ENCODE measurements around the gene GXYLT2. TPM values are rescaled to one million over a fixed set of nuclear protein-coding genes. Genes with fewer than 3 reads are reported as not detected.
"Not testable (repeated sequence)": the region's sequence is repeated elsewhere in the genome, so short reads cannot be mapped to it uniquely, and the experiment has no call there.

The GXYLT2 gene
- polyA plus RNA-seq, 1 donor = 3.1 TPM

- H3K36me3 ChIP-seq (ENCODE audit: control insufficient read depth, insufficient read depth, low read length) = peaks cover 13% of the 10 kb centered on the region
- H3K27me3 ChIP-seq (ENCODE audit: control insufficient read depth, insufficient read depth, low read length) = no peaks in the 10 kb centered on the region
- H3K27ac ChIP-seq (ENCODE audit: low read length) = peak overlapping the region; percentile 86
- H3K9me3 ChIP-seq (ENCODE audit: control insufficient read depth, low read depth, low read length) = no peaks in the 10 kb centered on the region
- peak overlapping the region; percentile 91 for H3K4me3 ChIP-seq (ENCODE audit: low read length)
- WGBS (ENCODE audit: insufficient coverage, low lambda C conversion rate) = no CpG with 5 or more reads among the region's 20 CpGs
- no peak for DNase-seq
- peaks cover 10% of the 10 kb centered on the region for H3K4me1 ChIP-seq (ENCODE audit: control insufficient read depth, insufficient read depth, low read length)
These were observed 108.3 kb downstream of the GXYLT2 start for GRCh38 chr3:72996121-72996472.

DNA sequence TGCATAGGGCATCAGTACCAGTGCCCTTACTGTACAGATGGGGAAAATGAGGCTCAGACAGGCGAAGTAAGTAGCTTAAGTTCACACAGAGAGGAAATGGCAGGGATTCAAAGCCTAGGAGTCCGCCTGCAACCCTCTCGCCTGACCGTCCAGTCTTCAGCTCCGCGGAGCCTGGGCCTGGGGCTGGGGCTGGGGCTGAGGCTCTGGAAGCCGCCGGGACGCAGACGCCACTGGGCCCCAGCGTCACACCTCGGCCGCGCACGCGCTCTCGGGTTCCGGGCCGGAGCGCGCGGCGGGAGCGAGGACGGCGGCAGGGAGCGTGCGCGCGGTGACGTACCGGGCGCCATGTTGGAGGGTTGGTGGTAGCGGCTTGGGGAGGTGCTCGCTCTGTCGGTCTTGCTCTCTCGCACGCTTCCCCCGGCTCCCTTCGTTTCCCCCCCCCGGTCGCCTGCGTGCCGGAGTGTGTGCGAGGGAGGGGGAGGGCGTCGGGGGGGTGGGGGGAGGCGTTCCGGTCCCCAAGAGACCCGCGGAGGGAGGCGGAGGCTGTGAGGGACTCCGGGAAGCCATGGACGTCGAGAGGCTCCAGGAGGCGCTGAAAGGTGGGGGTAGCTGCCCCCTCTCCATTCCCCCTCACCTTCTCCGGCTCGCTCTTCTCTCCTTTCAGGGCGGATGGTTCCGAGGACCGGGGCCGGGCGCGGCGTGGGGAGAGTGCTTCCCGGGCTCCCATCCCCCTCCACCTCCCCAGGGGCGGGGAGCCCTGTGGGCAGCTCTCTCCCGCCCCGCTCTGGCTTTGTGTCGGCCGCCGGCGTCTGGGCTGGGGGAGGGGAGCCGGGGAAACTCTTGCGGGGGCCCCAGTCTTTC is 108.9 kb downstream of the GXYLT2 start, which contains the start of gene PPP4R2:
TSS of gene PPP4R2 (plus strand) at position 339 of the 861 bp plus-strand sequence. CDS start at position 566, 227 bp downstream.
- Histone ChIP-seq H3K9me3 (ENCODE audit: control insufficient read depth, low read depth, low read length) (no peaks in the 10 kb centered on the region), H3K27ac (ENCODE audit: low read length) (peak within 1 kb of the TSS; percentile 94), H3K36me3 (ENCODE audit: control insufficient read depth, insufficient read depth, low read length) (peaks cover 14% of the 10 kb centered on the region), H3K27me3 (ENCODE audit: control insufficient read depth, insufficient read depth, low read length) (no peaks in the 10 kb centered on the region), H3K4me1 (ENCODE audit: control insufficient read depth, insufficient read depth, low read length) (peaks cover 9% of the 10 kb centered on the region), H3K4me3 (ENCODE audit: low read length) (peak within 1 kb of the TSS; percentile 91)
- peak; percentile 91 to 94 for DNase-seq
- WGBS (ENCODE audit: insufficient coverage, low lambda C conversion rate) = no CpG with 5 or more reads among the region's 75 CpGs

- H3K27me3 ChIP-seq (ENCODE audit: control insufficient read depth, insufficient read depth, low read length) = no peaks in the 10 kb centered on the region
- peak overlapping the region; percentile 91 for H3K4me3 ChIP-seq (ENCODE audit: low read length)
- DNase-seq = peak; percentile 38 to 71
- H3K36me3 ChIP-seq (ENCODE audit: control insufficient read depth, insufficient read depth, low read length) = peaks cover 20% of the 10 kb centered on the region
- H3K4me1 ChIP-seq (ENCODE audit: control insufficient read depth, insufficient read depth, low read length) = peaks cover 14% of the 10 kb centered on the region
- H3K9me3 ChIP-seq (ENCODE audit: control insufficient read depth, low read depth, low read length) = no peaks in the 10 kb centered on the region
- no CpG with 5 or more reads among the region's 16 CpGs for WGBS (ENCODE audit: insufficient coverage, low lambda C conversion rate)
- peak overlapping the region; percentile 94 for H3K27ac ChIP-seq (ENCODE audit: low read length)
These were observed 109.6 kb downstream of the GXYLT2 start for GRCh38 chr3:72997421-72997961.

DNA sequence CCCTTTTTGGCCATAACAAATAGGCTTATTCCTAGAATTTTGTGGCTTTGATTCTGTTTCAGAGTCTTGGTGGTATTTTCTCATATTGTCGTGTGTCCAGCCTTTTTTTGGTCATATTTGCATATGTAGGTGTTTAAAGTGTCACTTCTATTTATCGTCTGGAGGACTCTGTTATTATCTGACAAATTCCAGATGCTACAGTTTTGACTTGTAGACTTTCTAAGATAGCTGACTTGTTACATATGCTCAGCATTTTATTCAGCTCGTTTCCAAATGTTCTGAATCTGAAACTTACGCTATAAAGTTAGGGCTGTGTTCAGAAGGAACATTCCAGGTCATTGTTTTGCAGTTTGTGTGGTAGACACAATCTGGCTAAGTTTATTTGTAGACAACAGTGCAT is 110.6 kb downstream of the GXYLT2 start:
- H3K4me3 ChIP-seq (ENCODE audit: low read length) = peak overlapping the region; percentile 91
- WGBS (ENCODE audit: insufficient coverage, low lambda C conversion rate) = 0% methylated on average over 3 of the region's 4 CpGs
- H3K36me3 ChIP-seq (ENCODE audit: control insufficient read depth, insufficient read depth, low read length) = peaks cover 25% of the 10 kb centered on the region
- no peaks in the 10 kb centered on the region for H3K9me3 ChIP-seq (ENCODE audit: control insufficient read depth, low read depth, low read length)
- DNase-seq = no peak
- H3K27me3 ChIP-seq (ENCODE audit: control insufficient read depth, insufficient read depth, low read length) = no peaks in the 10 kb centered on the region
- no peak overlapping the region for H3K27ac ChIP-seq (ENCODE audit: low read length)
- H3K4me1 ChIP-seq (ENCODE audit: control insufficient read depth, insufficient read depth, low read length) = peaks cover 14% of the 10 kb centered on the region

GRCh38 chr3:72999951-73000350 is 112.1 kb downstream of the GXYLT2 start:
- peaks cover 32% of the 10 kb centered on the region for H3K36me3 ChIP-seq (ENCODE audit: control insufficient read depth, insufficient read depth, low read length)
- H3K27ac ChIP-seq (ENCODE audit: low read length) = no peak overlapping the region
- no CpG with 5 or more reads among the region's 2 CpGs for WGBS (ENCODE audit: insufficient coverage, low lambda C conversion rate)
- peaks cover 14% of the 10 kb centered on the region for H3K4me1 ChIP-seq (ENCODE audit: control insufficient read depth, insufficient read depth, low read length)
- no peaks in the 10 kb centered on the region for H3K27me3 ChIP-seq (ENCODE audit: control insufficient read depth, insufficient read depth, low read length)
- DNase-seq = no peak
- peak overlapping the region; percentile 10 for H3K4me3 ChIP-seq (ENCODE audit: low read length)
- H3K9me3 ChIP-seq (ENCODE audit: control insufficient read depth, low read depth, low read length) = no peaks in the 10 kb centered on the region

DNA sequence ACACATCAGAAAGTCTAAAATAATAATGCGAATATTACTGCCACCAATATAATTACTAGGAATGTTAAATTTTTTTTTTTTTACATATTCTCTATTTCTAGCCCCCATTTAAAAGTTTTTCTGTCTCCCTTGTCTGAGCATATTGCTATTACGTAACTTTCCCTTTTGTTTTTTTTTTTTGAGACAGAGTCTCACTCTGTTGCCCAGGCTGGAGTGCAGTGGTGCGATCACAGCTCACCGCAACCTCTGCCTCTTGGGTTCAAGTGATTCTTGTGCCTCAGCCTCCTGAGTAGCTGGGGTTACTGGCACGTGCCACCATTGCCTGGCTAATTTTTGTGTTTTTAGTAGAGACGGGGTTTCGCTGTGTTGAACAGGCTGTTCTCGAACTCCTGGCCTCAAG is 115.2 kb downstream of the GXYLT2 start:
- H3K4me1 ChIP-seq (ENCODE audit: control insufficient read depth, insufficient read depth, low read length); DNase-seq; H3K27ac ChIP-seq (ENCODE audit: low read length); H3K9me3 ChIP-seq (ENCODE audit: control insufficient read depth, low read depth, low read length); H3K4me3 ChIP-seq (ENCODE audit: low read length); H3K27me3 ChIP-seq (ENCODE audit: control insufficient read depth, insufficient read depth, low read length): not testable (repeated sequence)
- H3K36me3 ChIP-seq (ENCODE audit: control insufficient read depth, insufficient read depth, low read length) = peaks cover 48% of the 10 kb centered on the region
- WGBS (ENCODE audit: insufficient coverage, low lambda C conversion rate) = 95% methylated on average over 2 of the region's 8 CpGs

GRCh38 chr3:73004316-73004715 is 116.5 kb downstream of the GXYLT2 start:
- Histone ChIP-seq H3K36me3 (ENCODE audit: control insufficient read depth, insufficient read depth, low read length) (peaks cover 45% of the 10 kb centered on the region), H3K4me1 (ENCODE audit: control insufficient read depth, insufficient read depth, low read length) (peaks cover 13% of the 10 kb centered on the region), H3K4me3 (ENCODE audit: low read length) (no peak overlapping the region), H3K27me3 (ENCODE audit: control insufficient read depth, insufficient read depth, low read length) (no peaks in the 10 kb centered on the region), H3K9me3 (ENCODE audit: control insufficient read depth, low read depth, low read length) (no peaks in the 10 kb centered on the region), H3K27ac (ENCODE audit: low read length) (no peak overlapping the region)
- DNase-seq = no peak
- WGBS (ENCODE audit: insufficient coverage, low lambda C conversion rate) = no CpG with 5 or more reads among the region's 4 CpGs

DNA sequence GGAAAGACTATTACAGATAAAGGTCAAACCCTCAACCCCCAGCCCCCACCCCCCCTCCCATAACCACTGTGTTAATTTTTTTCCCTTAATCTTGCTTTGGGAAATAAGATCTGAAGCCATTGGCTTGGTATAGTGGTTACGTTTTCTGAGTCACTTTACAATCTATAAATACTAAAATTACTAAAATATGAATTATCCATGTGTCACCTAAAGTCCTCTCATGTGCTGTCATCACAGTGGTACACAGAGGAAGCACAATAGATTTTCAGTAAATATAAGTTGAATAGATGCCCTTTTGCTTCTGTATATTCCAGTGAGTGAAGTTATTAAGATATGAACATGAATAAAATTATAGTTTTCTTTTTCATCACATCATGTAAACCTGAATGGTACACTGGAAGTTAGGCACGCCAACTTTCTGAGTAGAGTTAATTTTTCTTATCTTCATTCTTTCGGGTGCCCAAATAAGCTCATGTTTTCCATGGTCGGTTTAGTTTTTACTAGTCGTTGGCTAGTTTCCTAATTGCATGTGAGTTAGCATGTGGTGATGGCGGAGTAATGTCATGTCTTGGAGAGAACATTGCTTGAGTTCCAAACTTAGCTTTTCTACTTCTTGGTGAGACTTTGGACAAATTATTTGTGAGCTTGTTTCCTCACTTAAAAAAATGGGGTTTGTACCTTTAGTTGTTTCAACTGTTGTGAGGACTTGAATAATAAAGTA is 120.3 kb downstream of the GXYLT2 start:
- H3K27me3 ChIP-seq (ENCODE audit: control insufficient read depth, insufficient read depth, low read length) = no peaks in the 10 kb centered on the region
- no peak for DNase-seq
- peaks cover 34% of the 10 kb centered on the region for H3K36me3 ChIP-seq (ENCODE audit: control insufficient read depth, insufficient read depth, low read length)
- H3K27ac ChIP-seq (ENCODE audit: low read length) = no peak overlapping the region
- H3K4me1 ChIP-seq (ENCODE audit: control insufficient read depth, insufficient read depth, low read length) = peaks cover 3% of the 10 kb centered on the region
- no peaks in the 10 kb centered on the region for H3K9me3 ChIP-seq (ENCODE audit: control insufficient read depth, low read depth, low read length)
- no peak overlapping the region for H3K4me3 ChIP-seq (ENCODE audit: low read length)
- WGBS (ENCODE audit: insufficient coverage, low lambda C conversion rate) = 100% methylated on average over 1 of the region's 6 CpGs

- no peaks in the 10 kb centered on the region for H3K9me3 ChIP-seq (ENCODE audit: control insufficient read depth, low read depth, low read length)
- 28% methylated on average over 2 of the region's 4 CpGs for WGBS (ENCODE audit: insufficient coverage, low lambda C conversion rate)
- H3K4me1 ChIP-seq (ENCODE audit: control insufficient read depth, insufficient read depth, low read length) = peaks cover 3% of the 10 kb centered on the region
- H3K36me3 ChIP-seq (ENCODE audit: control insufficient read depth, insufficient read depth, low read length) = peaks cover 29% of the 10 kb centered on the region
- H3K27ac ChIP-seq (ENCODE audit: low read length) = no peak overlapping the region
- H3K27me3 ChIP-seq (ENCODE audit: control insufficient read depth, insufficient read depth, low read length) = no peaks in the 10 kb centered on the region
- no peak for DNase-seq
- H3K4me3 ChIP-seq (ENCODE audit: low read length) = no peak overlapping the region
These were observed 121.2 kb downstream of the GXYLT2 start for GRCh38 chr3:73009008-73009407.

- no peak overlapping the region for H3K27ac ChIP-seq (ENCODE audit: low read length)
- no peaks in the 10 kb centered on the region for H3K9me3 ChIP-seq (ENCODE audit: control insufficient read depth, low read depth, low read length)
- H3K27me3 ChIP-seq (ENCODE audit: control insufficient read depth, insufficient read depth, low read length) = no peaks in the 10 kb centered on the region
- DNase-seq = no peak
- H3K4me3 ChIP-seq (ENCODE audit: low read length) = no peak overlapping the region
- peaks cover 25% of the 10 kb centered on the region for H3K36me3 ChIP-seq (ENCODE audit: control insufficient read depth, insufficient read depth, low read length)
- 83% methylated on average over 1 of the region's 3 CpGs for WGBS (ENCODE audit: insufficient coverage, low lambda C conversion rate)
- peaks cover 3% of the 10 kb centered on the region for H3K4me1 ChIP-seq (ENCODE audit: control insufficient read depth, insufficient read depth, low read length)
These were observed 121.9 kb downstream of the GXYLT2 start for GRCh38 chr3:73009750-73010149.

Measured in large intestine (tissue), 3 donors.